ENCODE measurements around the gene ZFYVE1. TPM values are rescaled to one million over a fixed set of nuclear protein-coding genes. Genes with fewer than 3 reads are reported as not detected.
"Not testable (repeated sequence)": the region's sequence is repeated elsewhere in the genome, so short reads cannot be mapped to it uniquely, and the experiment has no call there.

Gene ZFYVE1
- polyA plus RNA-seq, 4 donors = 19.9 to 20.9 (median 20.4) TPM

DNA sequence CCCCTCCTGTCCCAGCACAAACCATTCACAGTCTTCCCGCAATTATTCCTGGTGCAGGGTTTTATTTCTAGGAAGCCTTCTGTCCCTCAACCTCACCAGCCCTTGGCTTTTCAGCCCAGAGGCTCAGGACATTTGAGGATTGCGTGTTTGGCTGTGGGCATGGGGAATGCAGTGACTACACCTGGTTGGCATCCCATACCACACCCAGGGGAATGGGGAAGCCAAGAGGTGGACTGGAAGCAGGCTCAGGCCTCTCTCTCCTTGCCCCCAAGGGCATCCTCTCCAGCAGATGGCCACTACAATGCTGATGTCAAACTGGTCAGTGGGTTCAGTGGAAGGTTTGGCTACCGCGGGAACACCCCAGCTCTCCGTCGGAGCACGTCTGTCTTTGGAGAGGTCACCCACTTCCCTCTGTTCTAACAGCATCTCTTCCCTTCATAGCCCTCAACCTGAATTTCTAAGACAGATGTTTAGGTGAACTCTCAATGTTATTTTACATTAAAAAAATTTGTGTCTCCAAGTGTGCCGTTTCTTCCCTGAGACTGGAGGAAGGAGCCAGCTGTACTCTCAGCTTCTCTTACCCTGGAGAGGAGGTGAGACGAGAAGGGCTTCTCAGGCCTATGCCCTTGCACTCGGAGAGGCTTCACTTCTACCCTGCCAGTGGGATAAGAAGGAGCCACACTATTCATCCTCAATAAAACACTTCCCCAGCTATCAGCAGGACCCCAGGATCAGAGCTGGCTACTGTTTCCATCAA is 65.1 kb downstream of the ZFYVE1 start:
- DNase-seq (ENCODE audit: low read depth in 4 of 4, low spot score in 2 of 4) = no peak

DNA sequence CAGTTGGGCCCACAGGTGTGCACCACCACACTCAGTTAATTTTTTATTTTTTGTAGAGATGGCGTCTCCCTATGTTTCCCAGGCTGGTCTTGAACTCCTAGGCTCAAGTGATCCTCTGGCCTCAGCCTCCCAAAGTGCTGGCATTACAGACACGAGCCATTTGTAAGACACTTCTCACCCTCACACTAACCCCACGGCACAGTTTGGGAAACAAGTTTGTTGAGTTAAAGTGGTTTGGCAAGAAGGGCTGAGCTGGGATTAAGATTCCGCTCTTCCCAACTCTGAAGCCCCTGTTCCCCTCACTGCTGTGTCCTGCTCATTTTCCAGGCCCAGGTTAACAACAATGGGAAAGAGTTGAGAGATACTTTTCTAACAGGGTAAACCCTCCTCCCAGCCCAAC is 65.9 kb downstream of the ZFYVE1 start:
- DNase-seq (ENCODE audit: low read depth in 4 of 4, low spot score in 2 of 4) = not testable (repeated sequence)

DNA sequence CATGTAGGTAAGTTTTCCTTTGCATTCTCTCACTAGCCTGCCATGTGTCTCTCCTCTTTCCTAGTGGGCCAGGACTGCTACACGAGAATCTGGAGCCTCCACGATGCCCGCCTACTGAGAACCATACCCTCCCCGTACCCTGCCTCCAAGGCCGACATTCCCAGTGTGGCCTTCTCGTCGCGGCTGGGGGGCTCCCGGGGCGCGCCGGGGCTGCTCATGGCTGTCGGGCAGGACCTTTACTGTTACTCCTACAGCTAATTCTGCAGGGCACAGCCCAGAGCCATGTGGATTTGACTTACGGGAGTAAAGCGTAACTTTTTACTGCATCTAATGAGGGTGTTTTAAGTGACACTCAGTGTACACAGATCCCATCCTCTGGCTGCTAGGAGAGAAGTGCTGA is 68.4 kb downstream of the ZFYVE1 start:
- no peak for DNase-seq (ENCODE audit: low read depth in 4 of 4, low spot score in 2 of 4)

- no peak for DNase-seq (ENCODE audit: low read depth in 4 of 4, low spot score in 2 of 4)
Observed at GRCh38 chr14:72957213-72957612, 69.7 kb downstream of the ZFYVE1 start.

DNA sequence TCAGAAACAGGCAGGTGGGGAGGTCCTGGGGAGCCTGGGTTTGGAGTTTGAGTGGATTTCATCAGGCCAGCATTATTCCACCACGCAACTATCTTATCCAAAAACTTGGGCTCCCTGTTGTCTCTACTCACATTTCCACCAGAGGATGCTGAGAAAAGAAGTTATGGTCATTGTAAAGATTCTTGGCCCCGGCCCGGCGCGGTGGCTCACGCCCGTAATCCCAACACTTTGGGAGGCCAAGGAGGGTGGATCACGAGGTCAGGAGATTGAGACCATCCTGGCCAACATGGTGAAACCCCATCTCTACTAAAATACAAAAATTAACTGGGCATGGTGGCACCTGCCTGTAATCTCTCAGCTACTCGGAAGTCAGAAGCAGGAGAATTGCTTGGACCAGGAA is 70.2 kb downstream of the ZFYVE1 start:
- not testable (repeated sequence) for DNase-seq (ENCODE audit: low read depth in 4 of 4, low spot score in 2 of 4)

GRCh38 chr14:72952171-72952570 is 74.7 kb downstream of the ZFYVE1 start:
- DNase-seq (ENCODE audit: low read depth in 4 of 4, low spot score in 2 of 4) = no peak

DNA sequence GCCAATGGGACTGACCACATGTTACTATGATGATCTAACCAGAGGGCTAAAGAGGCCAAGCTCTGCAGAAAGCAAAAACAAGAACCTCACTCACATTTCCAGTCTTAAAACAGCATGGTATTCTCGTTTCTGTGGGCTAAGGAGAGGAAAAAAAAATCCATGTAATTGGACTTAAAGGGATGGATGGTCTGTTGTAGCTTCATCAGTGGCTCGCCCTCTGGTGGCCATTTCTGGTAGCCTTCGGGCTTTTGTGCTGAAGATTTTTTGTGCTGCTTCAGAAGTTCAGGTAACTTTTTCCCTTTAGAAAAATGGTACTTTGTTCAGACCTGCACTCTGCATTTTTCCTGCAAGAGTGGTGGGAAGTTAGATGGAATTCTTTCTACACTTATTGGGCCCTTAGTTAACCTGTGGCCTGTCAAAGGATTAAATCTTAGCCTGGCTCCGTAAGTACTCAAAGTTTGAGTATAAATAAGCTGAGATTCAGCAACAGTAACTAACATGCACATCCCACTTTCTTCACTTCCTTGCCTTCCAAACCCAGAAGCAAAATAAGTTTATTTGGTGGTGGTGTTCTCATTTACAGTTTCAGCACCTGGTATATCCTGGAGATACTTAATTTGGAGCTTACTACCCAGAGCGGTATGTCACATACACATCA is 78.3 kb downstream of the ZFYVE1 start:
- DNase-seq (ENCODE audit: low read depth in 4 of 4, low spot score in 2 of 4) = no peak

GRCh38 chr14:72947366-72948160 is 79.3 kb downstream of the ZFYVE1 start:
- DNase-seq (ENCODE audit: low read depth in 4 of 4, low spot score in 2 of 4) = no peak

DNA sequence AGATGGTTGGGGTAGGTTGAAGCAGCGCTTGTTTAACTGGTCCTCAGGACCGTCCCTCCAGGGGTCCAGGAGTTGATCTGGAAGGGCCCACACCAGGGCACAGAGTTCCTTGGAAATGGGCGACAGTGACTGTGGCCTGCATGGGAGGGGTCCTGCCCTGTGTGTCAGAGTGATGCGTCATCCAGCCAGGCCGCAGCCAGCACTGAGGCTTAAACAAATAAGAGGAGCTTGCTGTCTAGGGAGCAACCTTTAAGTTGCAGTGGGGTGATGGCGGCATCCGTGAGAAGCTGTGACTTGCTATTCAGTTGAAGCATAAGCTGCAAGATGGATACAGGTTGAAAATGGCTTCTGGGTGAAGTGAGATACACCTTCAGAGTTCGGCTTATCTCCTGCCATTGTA is 80.4 kb downstream of the ZFYVE1 start:
- DNase-seq (ENCODE audit: low read depth in 4 of 4, low spot score in 2 of 4) = no peak

DNA sequence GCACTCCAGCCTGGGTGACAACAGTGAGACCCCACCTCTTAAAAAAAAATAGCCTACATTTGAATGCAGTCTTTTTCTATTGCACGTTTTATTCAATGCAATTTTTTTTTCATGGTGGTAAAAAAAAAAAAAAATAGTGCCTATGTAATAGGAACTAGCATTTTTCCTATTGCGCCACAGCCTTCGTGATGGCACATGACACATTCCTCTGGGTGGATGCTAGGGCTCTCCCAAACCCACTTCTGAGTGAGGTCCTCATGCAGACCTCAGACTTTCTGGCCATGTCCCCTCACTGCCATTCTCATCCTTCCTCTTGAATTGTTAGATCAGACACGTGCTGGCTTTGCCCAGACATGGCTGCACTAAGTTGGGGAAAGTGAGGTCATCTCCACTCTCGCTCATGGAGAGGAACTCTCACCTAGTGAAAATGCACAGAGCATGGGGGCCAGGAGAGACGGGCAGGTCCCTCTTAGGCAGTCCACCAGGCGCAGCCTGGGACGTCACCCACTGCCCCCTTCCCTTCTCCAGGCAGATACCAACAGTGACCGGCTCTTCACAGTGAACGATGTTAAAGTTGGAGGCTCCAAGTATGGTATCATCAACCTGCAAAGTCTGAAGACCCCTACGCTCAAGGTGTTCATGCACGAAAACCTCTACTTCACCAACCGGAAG is 81.4 kb downstream of the ZFYVE1 start:
- no peak for DNase-seq (ENCODE audit: low read depth in 4 of 4, low spot score in 2 of 4)

GRCh38 chr14:72943876-72944430 is 83.0 kb downstream of the ZFYVE1 start:
- no peak for DNase-seq (ENCODE audit: low read depth in 4 of 4, low spot score in 2 of 4)

GRCh38 chr14:72942934-72943333 is 84.0 kb downstream of the ZFYVE1 start:
- DNase-seq (ENCODE audit: low read depth in 4 of 4, low spot score in 2 of 4) = no peak

DNA sequence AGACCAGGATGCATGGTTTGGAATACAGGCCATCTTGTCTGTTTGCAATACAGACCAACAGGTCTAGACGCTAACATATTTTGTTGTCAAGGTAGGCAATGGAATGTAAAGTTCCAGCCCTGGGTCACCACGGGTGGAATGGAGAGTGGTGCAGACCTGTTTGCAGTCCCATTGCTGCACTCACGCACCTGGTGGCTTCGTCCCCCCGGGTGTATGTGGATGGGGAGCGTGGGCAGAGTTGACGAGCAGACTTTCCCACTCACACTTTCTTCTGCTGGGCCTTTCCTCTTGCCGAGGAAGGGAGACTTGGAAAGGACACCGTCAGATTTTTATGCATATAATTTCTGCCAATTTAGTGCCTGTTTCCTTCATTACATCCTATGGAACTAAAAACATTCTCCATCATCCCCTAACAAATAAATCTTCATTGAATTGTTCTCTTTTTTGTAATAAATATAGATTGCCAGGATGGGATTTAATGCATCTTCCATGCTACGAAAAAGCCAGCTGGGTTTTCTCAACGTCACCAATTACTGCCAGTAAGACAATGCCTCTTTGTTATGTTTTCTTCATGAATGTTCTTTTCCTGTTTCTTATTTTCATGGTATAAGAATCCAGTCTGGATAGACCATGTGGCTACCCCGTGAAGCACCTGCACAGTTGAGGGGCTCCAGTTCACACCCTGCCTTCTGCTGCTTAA is 85.5 kb downstream of the ZFYVE1 start:
- DNase-seq (ENCODE audit: low read depth in 4 of 4, low spot score in 2 of 4) = no peak

GRCh38 chr14:72939630-72940029 is 87.3 kb downstream of the ZFYVE1 start:
- DNase-seq (ENCODE audit: low read depth in 4 of 4, low spot score in 2 of 4) = no peak

- no peak for DNase-seq (ENCODE audit: low read depth in 4 of 4, low spot score in 2 of 4)
Observed at GRCh38 chr14:72932893-72933292, 94.0 kb downstream of the ZFYVE1 start.

DNA sequence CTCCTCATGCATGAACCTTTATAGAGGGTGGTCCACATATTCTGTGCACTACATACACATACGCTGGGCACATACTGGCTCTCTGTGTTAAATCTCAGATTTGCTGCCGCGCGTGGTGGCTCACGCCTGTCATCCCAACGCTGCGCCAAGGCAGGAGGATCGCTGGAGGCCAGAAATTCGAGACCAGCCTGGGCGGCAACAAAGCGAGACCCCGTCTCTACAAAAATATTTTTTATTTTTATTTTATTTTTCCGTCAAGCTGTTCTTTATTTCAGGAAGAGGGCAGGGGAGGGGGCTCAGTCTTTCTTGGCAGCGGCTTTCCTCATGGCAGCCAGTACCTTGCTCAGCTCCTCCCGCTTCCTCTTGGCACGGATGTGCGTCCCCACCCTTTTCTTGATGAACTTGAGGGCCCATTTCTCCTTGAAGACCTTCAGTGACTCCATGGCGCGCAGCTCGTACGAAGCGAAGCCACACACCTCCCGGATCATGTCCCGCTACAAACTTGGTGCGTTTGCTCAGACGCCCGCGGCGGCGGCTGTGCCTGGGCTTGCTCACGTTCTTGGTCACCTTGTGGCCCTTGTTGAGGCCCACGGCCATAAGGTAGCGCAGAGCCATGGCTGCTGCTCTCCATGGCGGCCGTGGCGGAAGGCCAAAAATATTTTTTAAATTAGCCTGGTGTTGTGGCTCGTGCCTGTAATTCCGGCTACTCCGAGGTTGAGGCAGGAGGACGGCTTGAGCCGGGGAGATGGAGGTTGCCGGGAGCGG is 97.4 kb downstream of the ZFYVE1 start:
- DNase-seq (ENCODE audit: low read depth in 4 of 4, low spot score in 2 of 4) = no peak

DNA sequence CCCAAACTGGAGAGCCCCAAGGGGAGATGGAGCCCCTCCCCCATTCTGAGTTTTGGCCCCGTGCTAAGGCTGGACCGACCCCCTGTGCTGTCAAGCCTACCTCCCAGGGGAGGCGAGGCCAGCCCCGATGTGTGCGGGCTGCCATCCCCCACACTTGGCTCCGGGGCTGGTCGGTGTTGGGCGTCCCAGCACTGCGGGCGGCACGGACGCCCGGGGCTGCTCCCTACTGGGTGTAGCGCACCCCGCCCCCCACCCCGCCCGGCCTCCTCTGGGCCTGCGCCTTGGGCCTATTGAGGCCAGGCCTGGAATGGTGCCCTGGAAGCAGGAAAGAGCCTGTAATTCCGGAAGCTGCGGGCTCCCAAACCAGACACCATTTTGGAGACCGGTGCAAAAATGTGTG is 98.0 kb downstream of the ZFYVE1 start:
- DNase-seq (ENCODE audit: low read depth in 4 of 4, low spot score in 2 of 4) = no peak

- DNase-seq (ENCODE audit: low read depth in 4 of 4, low spot score in 2 of 4) = peak; percentile 88 to 96 (median 92)
Observed at GRCh38 chr14:72926292-72927028, 100.4 kb downstream of the ZFYVE1 start, which contains the start of gene DCAF4. Gene DCAF4 (plus strand): TSS chr14:72926464. CDS start chr14:72937979, 11,515 bp downstream.

Measured in left renal cortex interstitium (tissue), 4 donors.